Measurements from ENCODE around the gene PCDHGB1.

- peak in 1 of 2 donors; percentile 39 for TF ChIP-seq POLR2A (IDR thresholded peaks at IDR 0.05)
- TF ChIP-seq, protein P1, sequence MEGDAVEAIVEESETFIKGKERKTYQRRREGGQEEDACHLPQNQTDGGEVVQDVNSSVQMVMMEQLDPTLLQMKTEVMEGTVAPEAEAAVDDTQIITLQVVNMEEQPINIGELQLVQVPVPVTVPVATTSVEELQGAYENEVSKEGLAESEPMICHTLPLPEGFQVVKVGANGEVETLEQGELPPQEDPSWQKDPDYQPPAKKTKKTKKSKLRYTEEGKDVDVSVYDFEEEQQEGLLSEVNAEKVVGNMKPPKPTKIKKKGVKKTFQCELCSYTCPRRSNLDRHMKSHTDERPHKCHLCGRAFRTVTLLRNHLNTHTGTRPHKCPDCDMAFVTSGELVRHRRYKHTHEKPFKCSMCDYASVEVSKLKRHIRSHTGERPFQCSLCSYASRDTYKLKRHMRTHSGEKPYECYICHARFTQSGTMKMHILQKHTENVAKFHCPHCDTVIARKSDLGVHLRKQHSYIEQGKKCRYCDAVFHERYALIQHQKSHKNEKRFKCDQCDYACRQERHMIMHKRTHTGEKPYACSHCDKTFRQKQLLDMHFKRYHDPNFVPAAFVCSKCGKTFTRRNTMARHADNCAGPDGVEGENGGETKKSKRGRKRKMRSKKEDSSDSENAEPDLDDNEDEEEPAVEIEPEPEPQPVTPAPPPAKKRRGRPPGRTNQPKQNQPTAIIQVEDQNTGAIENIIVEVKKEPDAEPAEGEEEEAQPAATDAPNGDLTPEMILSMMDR (IDR thresholded peaks at IDR 0.05 in 4 of 5, conservative IDR thresholded peaks at IDR 0.05 in 1 of 5) = peak; percentile 60 to 81 (median 66)
These were observed 48.1 kb downstream of the PCDHGB1 start, which contains the start of gene PCDHGB5 for GRCh38 chr5:141397756-141398551.

All from gastrocnemius medialis (tissue), 4 donors.